D341Med (cell line): ENCODE measurements around the gene ARHGAP6.

ENCODE experiments used
- DNase-seq: peaks from one replicate; pipeline ENCODE4 v3.0.0; 2012; ENCODE audit warnings: low spot score

ARHGAP6 gene

DNA sequence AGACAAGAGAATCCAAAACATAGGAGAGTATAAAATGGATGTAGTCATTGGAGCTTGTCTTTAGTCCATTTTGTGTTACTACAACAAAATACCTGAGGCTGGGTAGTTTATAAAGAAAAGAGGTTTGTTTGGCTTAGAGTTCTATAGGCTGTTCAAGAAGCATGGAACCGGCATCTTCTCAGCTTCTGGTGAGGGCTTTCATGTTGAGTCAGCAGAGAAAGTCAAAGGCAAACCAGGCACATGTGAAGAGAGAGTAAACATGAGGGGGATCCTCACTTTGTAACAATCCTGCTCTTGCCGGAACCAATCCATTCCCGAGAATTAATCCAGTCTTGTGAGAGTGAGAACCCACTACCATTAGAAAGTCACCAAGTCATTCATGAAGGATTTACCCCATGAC is 562.7 kb downstream of the ARHGAP6 start:
- no peak for DNase-seq

- peak; percentile 49 for DNase-seq
Observed at GRCh38 chrX:11100281-11101035, 565.3 kb downstream of the ARHGAP6 start.

- DNase-seq, result no peak
Observed at GRCh38 chrX:11099465-11099864, 566.3 kb downstream of the ARHGAP6 start.

GRCh38 chrX:11097933-11098332 is 567.8 kb downstream of the ARHGAP6 start:
- no peak for DNase-seq

- no peak for DNase-seq
Observed at GRCh38 chrX:11089802-11090201, 575.9 kb downstream of the ARHGAP6 start.
